Dermis blood vessel endothelial cell (primary cell): ENCODE data around the gene LARP7. TPM values are rescaled to one million over a fixed set of nuclear protein-coding genes. Genes with fewer than 3 reads are reported as not detected.

Experiments used
- total RNA-seq: library from RNA; depleted of rRNA; stranded (reverse); fragments of >200 nt; gene quantifications from 2 replicates; pipeline ENCODE4 v1.2.3, GENCODE V29; 2014

The LARP7 gene
- total RNA-seq, 1 donor from 2014 or later, result 20.4 TPM

Other genes with a start within 250 kb of the LARP7 start
- not detected in 2 replicates for gene NEUROG2, start 121.0 kb upstream of the LARP7 start, total RNA-seq
- 12.9 and 16.9 TPM in 2 replicates for gene ZGRF1, start 234 bp upstream of the LARP7 start, total RNA-seq